Smooth muscle cell (in vitro differentiated cells): ENCODE data around the gene HPF1. TPM values are rescaled to one million over a fixed set of nuclear protein-coding genes. Genes with fewer than 3 reads are reported as not detected.

Source experiments
- DNase-seq: peaks from one replicate; lab custom pipeline; 2025; ENCODE audit not compliant: unreplicated experiment; lab: John Stamatoyannopoulos, UW
- H2AFZ ChIP-seq: fragments of 200-600 bp; sonication (generic); 2 replicates; pipeline ENCODE4 v1.6.0; 2016; ENCODE audit warnings: antibody characterized with exemption, low read depth, mild to moderate bottlenecking
- H3F3A ChIP-seq: fragments of 200-600 bp; sonication (generic); 2 replicates; pipeline ENCODE4 v1.6.0; 2017; ENCODE audit warnings: antibody characterized with exemption, low read depth
- H3K27ac ChIP-seq: fragments of 200-600 bp; sonication (generic); 2 replicates; pipeline ENCODE4 v1.5.1; 2016; ENCODE audit warnings: low read depth, mild to moderate bottlenecking
- H3K27me3 ChIP-seq: fragments of 200-600 bp; sonication (generic); 2 replicates; pipeline ENCODE4 v1.6.1; 2016; ENCODE audit warnings: low read depth, mild to moderate bottlenecking
- H3K36me3 ChIP-seq: fragments of 200-600 bp; sonication (generic); 2 replicates; pipeline ENCODE4 v1.5.1; 2016; ENCODE audit warnings: low read depth
- H3K4me1 ChIP-seq: fragments of 200-600 bp; sonication (generic); 2 replicates; pipeline ENCODE4 v1.5.1; 2016; ENCODE audit warnings: low read depth
- H3K4me2 ChIP-seq: fragments of 200-600 bp; sonication (generic); 2 replicates; pipeline ENCODE4 v1.6.0; 2016; ENCODE audit warnings: mild to moderate bottlenecking
- H3K4me3 ChIP-seq: fragments of 200-600 bp; sonication (generic); 2 replicates; pipeline ENCODE4 v1.5.1; 2016; ENCODE audit warnings: mild to moderate bottlenecking
- H3K79me2 ChIP-seq: fragments of 200-600 bp; sonication (generic); 2 replicates; pipeline ENCODE4 v1.6.0; 2016; ENCODE audit warnings: low read depth, mild to moderate bottlenecking
- H3K9ac ChIP-seq: fragments of 200-600 bp; sonication (generic); 2 replicates; pipeline ENCODE4 v1.6.0; 2016; ENCODE audit warnings: low read depth
- H3K9me3 ChIP-seq: fragments of 200-600 bp; sonication (generic); replicated peaks from 2 replicates; pipeline ENCODE4 v1.5.1; 2016; ENCODE audit warnings: low read depth
- H4K20me1 ChIP-seq: fragments of 200-600 bp; sonication (generic); 2 replicates; pipeline ENCODE4 v1.6.0; 2016; ENCODE audit warnings: low read depth
- CTCF ChIP-seq: fragments of 200-600 bp; sonication (generic); IDR thresholded peaks from 2 replicates; pipeline ENCODE4 v1.5.1; 2017; ENCODE audit warnings: borderline replicate concordance, mild to moderate bottlenecking, antibody characterized with exemption; ENCODE audit not compliant: insufficient read depth, poor library complexity, severe bottlenecking
- WGBS: methylation state at CpG from one replicate; pipeline ENCODE4 v1.1.7; 2016; ENCODE audit warnings: low lambda C conversion rate; 5-methylcytosine and 5-hydroxymethylcytosine counted together
- polyA plus RNA-seq: library from polyadenylated mRNA; unstranded; fragments of >200 nt; fragmentation: Nextera tagmentation; extraction: Ambion mirVana; gene quantifications from 2 replicates; pipeline ENCODE4 v1.2.1, GENCODE V29; 2016
- total RNA-seq: library from RNA; depleted of rRNA; stranded (reverse); fragments of >200 nt; gene quantifications from 2 replicates; pipeline ENCODE4 v1.2.3, GENCODE V29; 2014

HPF1 gene
- total and polyA plus RNA-seq, 2 experiments from 2014 or later, result 34.1 to 53.9 TPM

GRCh38 chr4:169720529-169720928, 37.2 kb downstream of the HPF1 start:
- Histone ChIP-seq H4K20me1 (no peaks in the 10 kb centered on the region), H3F3A (no peaks in the 10 kb centered on the region), H3K27me3 (no peaks in the 10 kb centered on the region), H3K9ac (no peak overlapping the region), H3K36me3 (no peaks in the 10 kb centered on the region), H3K79me2 (no peaks in the 10 kb centered on the region), H3K27ac (no peak overlapping the region), H3K4me2 (no peak overlapping the region), H2AFZ (no peak overlapping the region), H3K4me3 (no peak overlapping the region), H3K4me1 (no peaks in the 10 kb centered on the region), H3K9me3 (no peaks in the 10 kb centered on the region)
- no peak for TF ChIP-seq CTCF
- DNase-seq, result no peak
- WGBS, result 97% methylated on average over 7 of the region's 7 CpGs

GRCh38 chr4:169716677-169717076, 41.1 kb downstream of the HPF1 start:
- Histone ChIP-seq H3K9ac (no peak overlapping the region), H4K20me1 (peaks cover 4% of the 10 kb centered on the region), H3K4me3 (no peak overlapping the region), H3K4me2 (no peak overlapping the region), H3K79me2 (no peaks in the 10 kb centered on the region), H3K4me1 (no peaks in the 10 kb centered on the region), H3K27me3 (no peaks in the 10 kb centered on the region), H3F3A (no peaks in the 10 kb centered on the region), H3K9me3 (no peaks in the 10 kb centered on the region), H2AFZ (no peak overlapping the region), H3K36me3 (peaks cover 16% of the 10 kb centered on the region), H3K27ac (no peak overlapping the region)
- TF ChIP-seq CTCF, result no peak
- DNase-seq, result no peak
- WGBS, result 88% methylated on average over 1 of the region's 1 CpG

GRCh38 chr4:169715826-169716225, 41.9 kb downstream of the HPF1 start:
- Histone ChIP-seq H3K79me2 (no peaks in the 10 kb centered on the region), H3K4me1 (no peaks in the 10 kb centered on the region), H3K9me3 (no peaks in the 10 kb centered on the region), H3K27ac (no peak overlapping the region), H3K9ac (no peak overlapping the region), H3K36me3 (peaks cover 16% of the 10 kb centered on the region), H3K4me3 (no peak overlapping the region), H2AFZ (no peak overlapping the region), H3K27me3 (no peaks in the 10 kb centered on the region), H3K4me2 (no peak overlapping the region), H4K20me1 (peaks cover 4% of the 10 kb centered on the region), H3F3A (no peaks in the 10 kb centered on the region)
- TF ChIP-seq CTCF, result no peak
- no peak for DNase-seq
- WGBS, result 94% methylated on average over 2 of the region's 2 CpGs

GRCh38 chr4:169707958-169708643, 49.6 kb downstream of the HPF1 start:
- Histone ChIP-seq H3K9ac (no peak overlapping the region), H3K4me3 (no peak overlapping the region), H2AFZ (no peak overlapping the region), H3F3A (no peaks in the 10 kb centered on the region), H3K79me2 (no peaks in the 10 kb centered on the region), H3K27ac (no peak overlapping the region), H3K36me3 (peaks cover 5% of the 10 kb centered on the region), H3K9me3 (no peaks in the 10 kb centered on the region), H4K20me1 (no peaks in the 10 kb centered on the region), H3K4me1 (no peaks in the 10 kb centered on the region), H3K4me2 (no peak overlapping the region), H3K27me3 (no peaks in the 10 kb centered on the region)
- TF ChIP-seq CTCF, result no peak
- DNase-seq, result no peak
- 98% methylated on average over 2 of the region's 2 CpGs for WGBS
